Skin epidermis (tissue), 12 donors: Measurements from ENCODE around the gene GFER.
"Not testable (repeated sequence)": the region's sequence is repeated elsewhere in the genome, so short reads cannot be mapped to it uniquely, and the experiment has no call there.

ENCODE experiments used
- H3K27ac ChIP-seq, 21 experiments: fragments of 200-600 bp; sonication (generic) in 11 of 21; one replicate each; pipeline ENCODE4 v1.5.0; 2020; ENCODE audit warnings: mild to moderate bottlenecking in 3 of 21, inconsistent platforms in 2 of 21, moderate library complexity in 2 of 21
- H3K4me3 ChIP-seq, 7 experiments: fragments of 200-600 bp; sonication (generic) in 2 of 7; one replicate each; pipeline ENCODE4 v1.5.0; 2020; ENCODE audit warnings: inconsistent platforms in 2 of 7, mild to moderate bottlenecking in 2 of 7, moderate library complexity in 1 of 7

The GFER gene

GRCh38 chr16:1983544-1984346, at the start of gene GFER:
GFER (plus strand) TSS chr16:1984193; CDS start chr16:1984219, 26 bp downstream.
- Histone ChIP-seq H3K4me3 (peak within 1 kb of the TSS; percentile 75 to 93 (median 85)), H3K27ac (peak within 1 kb of the TSS; percentile 42 to 89 (median 76))

GRCh38 chr16:1936945-1937479, 47.0 kb upstream of the GFER start:
- H3K4me3 ChIP-seq: no peak overlapping the region
- peak overlapping the region in 1 of 21 experiments; percentile 14 for H3K27ac ChIP-seq

GRCh38 chr16:1938316-1938715, 45.7 kb upstream of the GFER start:
- H3K27ac ChIP-seq: peak overlapping the region in 12 of 21 experiments; percentile 15 to 76 (median 42)
- no peak overlapping the region for H3K4me3 ChIP-seq

GRCh38 chr16:1938910-1939309, 45.1 kb upstream of the GFER start:
- Histone ChIP-seq H3K4me3 (no peak overlapping the region), H3K27ac (peak overlapping the region in 14 of 21 experiments; percentile 15 to 76 (median 36))

- peak overlapping the region in 2 of 21 experiments; percentile 63 to 76 for H3K27ac ChIP-seq
These were observed 44.2 kb upstream of the GFER start for GRCh38 chr16:1939833-1940232.

GRCh38 chr16:1940273-1941161, 43.5 kb upstream of the GFER start:
- Histone ChIP-seq H3K27ac (peak overlapping the region in 5 of 21 experiments; percentile 21 to 86 (median 76)), H3K4me3 (peak overlapping the region in 1 of 7 experiments; percentile 92)

More at GRCh38 chr16:1939833-1940232, 44.2 kb upstream of the GFER start:
- not testable (repeated sequence) for H3K4me3 ChIP-seq

GRCh38 chr16:1941162-1942046, 42.6 kb upstream of the GFER start:
- Histone ChIP-seq H3K27ac (peak overlapping the region in 13 of 21 experiments; percentile 22 to 92 (median 78)), H3K4me3 (peak overlapping the region in 5 of 7 experiments; percentile 55 to 92 (median 65))

GRCh38 chr16:1942047-1942809, 41.8 kb upstream of the GFER start:
- Histone ChIP-seq H3K4me3 (peak overlapping the region; percentile 55 to 92 (median 65)), H3K27ac (peak overlapping the region; percentile 22 to 92 (median 79))

GRCh38 chr16:1942810-1943726, 40.9 kb upstream of the GFER start, which contains the start of gene MSRB1:
MSRB1 (minus strand) TSS chr16:1943199; CDS start chr16:1943156, 43 bp downstream.
- H3K27ac ChIP-seq: peak within 1 kb of the TSS; percentile 17 to 92 (median 79)
- H3K4me3 ChIP-seq: peak within 1 kb of the TSS; percentile 55 to 92 (median 65)

- no peak overlapping the region for H3K4me3 ChIP-seq
- no peak overlapping the region for H3K27ac ChIP-seq
These were observed 39.3 kb upstream of the GFER start for GRCh38 chr16:1944612-1945199.

- Histone ChIP-seq H3K27ac (no peak overlapping the region), H3K4me3 (no peak overlapping the region)
These were observed 38.2 kb upstream of the GFER start for GRCh38 chr16:1945559-1946391.

- Histone ChIP-seq H3K4me3 (no peak overlapping the region), H3K27ac (no peak overlapping the region)
These were observed 37.3 kb upstream of the GFER start for GRCh38 chr16:1946495-1947368.

GRCh38 chr16:1947369-1947670, 36.7 kb upstream of the GFER start:
- H3K27ac ChIP-seq: no peak overlapping the region
- H3K4me3 ChIP-seq: no peak overlapping the region

- Histone ChIP-seq H3K4me3 (no peak overlapping the region), H3K27ac (no peak overlapping the region)
These were observed 34.5 kb upstream of the GFER start for GRCh38 chr16:1949507-1949906.

- H3K4me3 ChIP-seq: no peak overlapping the region
- H3K27ac ChIP-seq: peak overlapping the region in 4 of 21 experiments; percentile 17 to 40 (median 30)
These were observed 33.9 kb upstream of the GFER start for GRCh38 chr16:1950047-1950446.
